CD4-positive, alpha-beta T cell (primary cell): ENCODE measurements around the gene ZNF614. TPM values are rescaled to one million over a fixed set of nuclear protein-coding genes. Genes with fewer than 3 reads are reported as not detected.

Experiments
- ATAC-seq: fragments of 200-7000 bp; cut with Tn5 transposase; one replicate; pipeline ENCODE4 v1.10.0; 2022; ENCODE audit warnings: mild to moderate bottlenecking; ENCODE audit not compliant: poor library complexity
- CTCF ChIA-PET: fragments of 350-600 bp; sonication (Branson Sonifier 250); formaldehyde crosslinking; loops from one replicate; lab custom pipeline; 2021; ENCODE audit warnings: antibody characterized with exemption, inconsistent platforms; lab: Charles Lee
- POLR2A ChIA-PET: fragments of 350-600 bp; sonication (Branson Sonifier 250); formaldehyde crosslinking; loops from one replicate; lab custom pipeline; 2021; ENCODE audit warnings: antibody characterized with exemption, inconsistent platforms; lab: Charles Lee
- DNase-seq, 14 experiments: peaks; one replicate each; pipeline ENCODE4 v3.0.0-alpha.2; 2013 to 2020; ENCODE audit warnings: mixed read lengths in 2 of 14
- H3K27ac ChIP-seq, 2 donors: one replicate each; pipeline versions ENCODE4 v1.5.1 to v1.7.0; 2013; ENCODE audit warnings: low read length in 2 of 2, low read depth in 1 of 2, mild to moderate bottlenecking in 1 of 2
- H3K27me3 ChIP-seq, 2 experiments: 1 replicate in 1 of 2; 2 replicates in 1 of 2; pipeline versions ENCODE4 v1.6.1 to v1.7.0; 2013; ENCODE audit warnings: low read length in 2 of 2, control low read depth in 1 of 2, mild to moderate bottlenecking in 1 of 2, moderate library complexity in 1 of 2; ENCODE audit not compliant: insufficient read depth in 2 of 2, control insufficient read depth in 1 of 2
- H3K36me3 ChIP-seq: one replicate; pipeline ENCODE4 v1.6.1; 2013; ENCODE audit warnings: low read length, control low read depth; ENCODE audit not compliant: insufficient read depth
- H3K4me1 ChIP-seq: one replicate; pipeline ENCODE4 v1.6.1; 2013; ENCODE audit warnings: low read length, control low read depth; ENCODE audit not compliant: insufficient read depth
- H3K4me3 ChIP-seq: one replicate; pipeline ENCODE4 v1.5.1; 2013; ENCODE audit warnings: mild to moderate bottlenecking, low read length, moderate library complexity
- H3K9me3 ChIP-seq, 2 experiments: 1 replicate in 1 of 2; 2 replicates in 1 of 2; pipeline versions ENCODE4 v1.6.1 to v1.7.0; 2013; ENCODE audit warnings: low read length in 2 of 2, mild to moderate bottlenecking in 2 of 2, control low read depth in 1 of 2, moderate library complexity in 1 of 2; ENCODE audit not compliant: control insufficient read depth in 1 of 2, insufficient read depth in 1 of 2
- H3K27ac Mint-ChIP-seq: one replicate; pipeline ENCODE4 v1.8.0; 2020; ENCODE audit warnings: mixed read lengths
- H3K27me3 Mint-ChIP-seq: one replicate; pipeline ENCODE4 v1.8.0; 2021; ENCODE audit warnings: mixed read lengths
- H3K36me3 Mint-ChIP-seq: one replicate; pipeline ENCODE4 v1.8.0; 2021; ENCODE audit warnings: low read depth, mixed read lengths
- H3K4me1 Mint-ChIP-seq: one replicate; pipeline ENCODE4 v1.8.0; 2021; ENCODE audit warnings: low read depth, mixed read lengths
- H3K4me3 Mint-ChIP-seq: one replicate; pipeline ENCODE4 v1.8.0; 2020; ENCODE audit warnings: mild to moderate bottlenecking, mixed read lengths
- H3K9me3 Mint-ChIP-seq: one replicate; pipeline ENCODE4 v1.8.0; 2020; ENCODE audit warnings: mixed read lengths
- CTCF ChIP-seq: fragments of 200-600 bp; IDR thresholded peaks from one replicate; pipeline ENCODE4 v1.8.0; 2022; ENCODE audit warnings: antibody characterized with exemption, mild to moderate bottlenecking
- intact Hi-C, 2 experiments: fragments of 100-400 bp; cut with DNase I in 1 of 2; cut with micrococcal nuclease in 1 of 2; formaldehyde crosslinking; loops; one replicate each; pipeline versions ENCODE4 v1.15.1 to v1.9.0; 2023 to 2025; cut with DNase I, micrococcal nuclease
- polyA plus RNA-seq, 2 donors: library from polyadenylated mRNA; unstranded; fragments of 120-200 nt; gene quantifications; one replicate each; pipeline ENCODE4 v1.2.1, GENCODE V29; 2013
- total RNA-seq, 174 experiments: library from RNA in 2 of 174; stranded (reverse) in 2 of 174; gene quantifications; one replicate each; pipeline ENCODE4 v1.2.3 and lab custom pipeline; 2021 to 2026

The ZNF614 gene
- 10 to 100 TPM in 1 of 2 experiments, 1 to 10 TPM in 1; 9.7 to 10.5 TPM for total RNA-seq
- 4.5 TPM for polyA plus RNA-seq (2013, experiment 1 of 2)
- 4.7 TPM for polyA plus RNA-seq (2013, experiment 2 of 2)
- 12.5 to 53.2 (median 31.5) reads per million in 172 experiments for total RNA-seq (lab: John Stamatoyannopoulos, UW)

DNA sequence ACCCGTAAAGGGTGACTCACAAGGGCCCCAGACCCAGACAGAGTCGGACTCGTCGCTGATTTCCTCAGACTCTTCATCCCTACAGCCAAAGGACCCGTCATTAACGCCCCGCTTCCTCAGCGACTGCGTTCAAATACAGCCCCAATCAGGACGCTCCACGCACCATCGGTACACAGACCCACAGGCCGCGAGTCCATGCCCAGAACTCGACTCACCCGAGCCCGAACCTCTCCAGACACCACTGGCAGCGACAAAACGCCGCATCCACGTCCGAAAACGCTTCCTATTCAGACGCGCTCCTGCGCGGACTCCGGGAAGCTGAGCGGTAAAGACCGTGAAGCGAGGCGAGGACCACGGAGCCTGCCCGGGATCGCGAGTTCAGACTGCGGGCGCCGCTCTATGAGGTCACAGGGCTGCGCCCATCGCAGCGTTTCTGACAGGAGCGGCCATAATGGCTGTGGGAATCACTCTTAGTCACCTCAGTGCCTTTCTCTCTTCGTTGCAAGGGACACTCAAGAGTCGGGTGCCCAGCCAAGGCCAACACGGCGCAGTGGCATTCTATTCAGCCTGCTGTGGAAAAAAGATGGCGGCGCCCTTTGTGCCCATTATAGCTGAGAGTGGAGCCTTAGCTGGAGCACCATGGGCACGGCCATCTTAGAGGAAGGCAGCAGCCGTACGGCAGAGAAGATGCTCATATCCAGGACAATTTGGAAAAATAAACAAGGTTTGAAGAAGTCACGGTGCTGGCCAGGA is at the start of gene ZNF614:
Gene ZNF614, minus strand, starts transcription at position 353 of the 753 bp plus-strand sequence. CDS start 2,634 bp downstream, outside the sequence.
- Mint-ChIP-seq H3K9me3 (peaks cover 17% of the 10 kb centered on the region), H3K27ac (peak within 1 kb of the TSS; percentile 93), H3K4me1 (peaks cover 38% of the 10 kb centered on the region), H3K4me3 (peak within 1 kb of the TSS; percentile 95), H3K36me3 (peaks cover 83% of the 10 kb centered on the region), H3K27me3 (no peaks in the 10 kb centered on the region)
- Histone ChIP-seq H3K36me3 (peaks cover 28% of the 10 kb centered on the region), H3K4me1 (peaks cover 16% of the 10 kb centered on the region), H3K4me3 (peak within 1 kb of the TSS; percentile 85), H3K9me3 (peaks cover 24 to 65% of the 10 kb centered on the region in 2 experiments), H3K27ac (peak within 1 kb of the TSS; percentile 89 to 90), H3K27me3 (no peaks in the 10 kb centered on the region)
- ATAC-seq (peak; percentile 85), DNase-seq (peak; percentile 71 to 92 (median 82))
- CTCF ChIA-PET = interaction anchor here (1.2 to 1.5 kb wide), 2 partner anchors 20 to 763 kb away, joined by 3 read pairs; partner anchors contain the start of gene ZNF615
- intact Hi-C loops = loop anchor here (1.0 to 5.0 kb wide), 4 partner anchors 20 to 101 kb away; partner anchors contain the start of genes ZNF350 (in 1 of the 2), ZNF432 (in 1 of the 2) and ZNF613 (in 1 of the 2)
- POLR2A ChIA-PET = interaction anchor here (0.5 to 2.2 kb wide), 7 partner anchors 13 to 503 kb away, joined by 3 to 37 read pairs (median 4); partner anchors contain the start of genes PPP2R1A, ZNF432, ZNF615 and ZNF836
- no peak for TF ChIP-seq CTCF

DNA sequence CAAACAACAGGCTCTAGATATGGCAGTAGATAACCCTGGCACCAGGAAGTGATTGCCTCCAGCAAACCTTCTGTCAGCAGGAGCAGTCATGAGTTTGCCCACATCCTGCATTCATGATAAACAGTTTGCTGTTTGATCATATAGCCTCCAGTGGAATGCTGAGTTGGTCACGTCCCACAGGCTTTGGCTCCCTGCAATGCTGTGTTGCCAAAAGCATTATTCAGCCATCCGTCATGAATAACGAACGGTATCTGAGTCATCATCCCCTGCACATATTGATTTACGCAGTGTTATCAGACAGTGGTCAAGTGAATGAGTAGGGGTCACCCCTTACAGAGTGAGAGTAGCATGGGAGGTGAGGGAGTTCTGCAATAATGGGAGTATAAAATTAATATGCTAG is 42.3 kb upstream of the ZNF614 start:
- no peak overlapping the region for H3K4me3 Mint-ChIP-seq
- no peaks in the 10 kb centered on the region for H3K4me1 ChIP-seq
- no peaks in the 10 kb centered on the region for H3K4me1 Mint-ChIP-seq
- peaks cover 88% of the 10 kb centered on the region for H3K36me3 ChIP-seq
- H3K27me3 Mint-ChIP-seq = no peaks in the 10 kb centered on the region
- H3K27ac Mint-ChIP-seq = no peak overlapping the region
- DNase-seq = no peak
- no peaks in the 10 kb centered on the region for H3K27me3 ChIP-seq
- no peak overlapping the region for H3K4me3 ChIP-seq
- ATAC-seq = no peak
- no peak overlapping the region for H3K27ac ChIP-seq
- H3K36me3 Mint-ChIP-seq = peaks cover 100% of the 10 kb centered on the region
- H3K9me3 Mint-ChIP-seq = peaks cover 38% of the 10 kb centered on the region
- CTCF ChIA-PET = no interaction called here
- intact Hi-C loops = no loop called here
- peaks cover 41 to 100% of the 10 kb centered on the region in 2 experiments for H3K9me3 ChIP-seq
- POLR2A ChIA-PET = no interaction called here
- TF ChIP-seq CTCF = no peak

DNA sequence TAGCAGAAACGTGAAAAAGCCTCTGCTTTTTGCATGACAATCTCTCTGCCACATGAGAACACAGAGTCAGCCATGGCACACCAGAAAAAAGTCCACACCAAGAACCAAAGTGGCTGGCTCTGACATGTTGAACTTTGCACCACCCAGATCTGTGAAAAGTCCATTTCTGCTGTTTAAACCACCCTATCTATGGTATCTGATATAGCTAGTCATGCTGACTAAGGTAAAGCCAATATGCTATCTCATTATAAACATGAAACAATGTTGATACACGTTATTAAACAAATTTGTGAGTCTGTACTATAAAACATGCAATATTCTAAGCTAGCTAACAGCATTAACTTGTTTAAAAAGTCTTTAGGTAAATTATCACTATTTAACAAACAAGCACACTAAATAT is 41.5 kb upstream of the ZNF614 start:
- ChIA-PET CTCF (no interaction called here), POLR2A (no interaction called here)
- H3K9me3 ChIP-seq = peaks cover 49 to 100% of the 10 kb centered on the region in 2 experiments
- Mint-ChIP-seq H3K4me3 (no peak overlapping the region), H3K27ac (no peak overlapping the region), H3K36me3 (peaks cover 100% of the 10 kb centered on the region), H3K27me3 (no peaks in the 10 kb centered on the region), H3K9me3 (peaks cover 39% of the 10 kb centered on the region), H3K4me1 (no peaks in the 10 kb centered on the region)
- TF ChIP-seq CTCF = no peak
- no peaks in the 10 kb centered on the region for H3K27me3 ChIP-seq
- intact Hi-C loops = no loop called here
- H3K4me1 ChIP-seq = no peaks in the 10 kb centered on the region
- H3K36me3 ChIP-seq = peaks cover 80% of the 10 kb centered on the region
- ATAC-seq (no peak), DNase-seq (no peak)
- H3K27ac ChIP-seq = no peak overlapping the region
- H3K4me3 ChIP-seq = no peak overlapping the region
